HCT116 (cell line): ENCODE results near the gene ADGRD1. TPM values are rescaled to one million over a fixed set of nuclear protein-coding genes. Genes with fewer than 3 reads are reported as not detected.

Source experiments
- ATAC-seq: fragments of 200-7000 bp; cut with Tn5 transposase; 2 replicates; pipeline ENCODE4 v1.9.1; 2020; ENCODE audit warnings: mild to moderate bottlenecking, moderate library complexity
- BruUV-seq: library from RNA; stranded (reverse); fragments of 400-500 nt; replicated peaks from 2 replicates; lab custom pipeline; 2021; lab: Mats Ljungman, UMichigan
- CTCF ChIA-PET: fragments of 300-600 bp; sonication (Branson Sonifier 250); formaldehyde crosslinking; loops from one replicate; lab custom pipeline; 2021; ENCODE audit warnings: antibody characterized with exemption; lab: Charles Lee
- POLR2A ChIA-PET: fragments of 300-600, 350-600 bp; sonication (Branson Sonifier 250); formaldehyde crosslinking; loops from one replicate; lab custom pipeline; 2021; ENCODE audit warnings: antibody characterized with exemption; lab: Charles Lee
- RAD21 ChIA-PET, 2 experiments: fragments of 300-600 bp; sonication (Branson Sonifier 250); formaldehyde crosslinking; loops; one replicate each; lab custom pipeline; 2023; ENCODE audit warnings: low total read pairs in 2 of 2; ENCODE audit not compliant: uncharacterized antibody in 2 of 2, unreplicated experiment in 2 of 2, low non-redundant PET in 1 of 2; lab: Charles Lee
- DNase-seq: peaks from one replicate; pipeline ENCODE4 v3.0.0-alpha.2; 2010; ENCODE audit warnings: low read depth, low spot score
- H2AFZ ChIP-seq: fragments of 200-600 bp; shearing (Covaris generic), sonication (generic); 2 replicates; pipeline ENCODE4 v1.6.1; 2017; ENCODE audit warnings: low read depth, mixed run types, mixed read lengths, antibody characterized with exemption, low read length; ENCODE audit not compliant: poor library complexity, severe bottlenecking
- H3K27ac ChIP-seq: 2 replicates; pipeline ENCODE4 v1.5.1; 2012; ENCODE audit warnings: low read depth, low read length
- H3K27me3 ChIP-seq: fragments of 200-600 bp; sonication (generic); 2 replicates; pipeline ENCODE4 v1.6.1; 2016; ENCODE audit warnings: mixed run types, low read length, mixed read lengths; ENCODE audit not compliant: insufficient read depth
- H3K36me3 ChIP-seq, 2 experiments: fragments of 200-500 bp in 1 of 2; fragments of 200-600 bp in 1 of 2; sonication (Bioruptor generic) in 1 of 2; sonication (generic) in 1 of 2; 2 replicates each; pipeline versions ENCODE4 v1.5.1 to v1.6.1; 2014 to 2016; ENCODE audit warnings: low read length in 2 of 2, inconsistent platforms in 1 of 2, mixed read lengths in 1 of 2, mixed run types in 1 of 2; ENCODE audit not compliant: insufficient read depth in 2 of 2, control insufficient read depth in 1 of 2
- H3K4me1 ChIP-seq, 2 experiments: fragments of 200-600 bp in 1 of 2; sonication (generic) in 1 of 2; 2 replicates each; pipeline versions ENCODE4 v1.5.1 to v1.6.1; 2012 to 2017; ENCODE audit warnings: low read length in 2 of 2, inconsistent platforms in 1 of 2, mild to moderate bottlenecking in 1 of 2, mixed read lengths in 1 of 2, mixed run types in 1 of 2, moderate library complexity in 1 of 2; ENCODE audit not compliant: insufficient read depth in 2 of 2, control insufficient read depth in 1 of 2
- H3K4me2 ChIP-seq: fragments of 200-600 bp; sonication (generic); 2 replicates; pipeline ENCODE4 v1.6.1; 2017; ENCODE audit warnings: mixed run types, low read length, mixed read lengths
- H3K4me3 ChIP-seq, 2 experiments: fragments of 200-600 bp in 1 of 2; sonication (generic) in 1 of 2; replicated peaks in 1 of 2; 2 replicates each; pipeline ENCODE4 v1.5.1; 2011 to 2016; ENCODE audit warnings: low read length in 2 of 2, control low read depth in 1 of 2, low read depth in 1 of 2, mild to moderate bottlenecking in 1 of 2, mixed read lengths in 1 of 2, mixed run types in 1 of 2
- H3K79me2 ChIP-seq: fragments of 200-600 bp; sonication (generic); 2 replicates; pipeline ENCODE4 v1.6.1; 2017; ENCODE audit warnings: mild to moderate bottlenecking, mixed run types, low read length, moderate library complexity, mixed read lengths; ENCODE audit not compliant: insufficient read depth
- H3K9ac ChIP-seq: fragments of 200-600 bp; sonication (generic); 2 replicates; pipeline ENCODE4 v1.6.1; 2016; ENCODE audit warnings: low read length, mixed read lengths
- H3K9me2 ChIP-seq: fragments of 200-600 bp; sonication (generic), shearing (Covaris generic); 2 replicates; pipeline ENCODE4 v1.6.1; 2017; ENCODE audit warnings: mixed run types, mild to moderate bottlenecking, moderate library complexity; ENCODE audit not compliant: insufficient read depth
- H3K9me3 ChIP-seq, 2 experiments: fragments of 200-500 bp in 1 of 2; fragments of 200-600 bp in 1 of 2; sonication (Bioruptor generic) in 1 of 2; sonication (generic) in 1 of 2; 2 replicates each; pipeline ENCODE4 v1.6.1; 2014 to 2017; ENCODE audit warnings: low read length in 2 of 2, mixed read lengths in 2 of 2, inconsistent platforms in 1 of 2, low read depth in 1 of 2, mild to moderate bottlenecking in 1 of 2, mixed run types in 1 of 2, moderate library complexity in 1 of 2; ENCODE audit not compliant: control insufficient read depth in 1 of 2, insufficient read depth in 1 of 2
- H4K20me1 ChIP-seq: fragments of 200-600 bp; sonication (generic), shearing (Covaris generic); 2 replicates; pipeline ENCODE4 v1.6.1; 2017; ENCODE audit warnings: mixed run types, mild to moderate bottlenecking, moderate library complexity; ENCODE audit not compliant: insufficient read depth
- CBX3 ChIP-seq: IDR thresholded peaks from 2 replicates; pipeline ENCODE4 v1.6.1; 2012; ENCODE audit warnings: low read depth
- EGR1 ChIP-seq: IDR thresholded peaks from 2 replicates; pipeline ENCODE4 v1.6.1; 2012; ENCODE audit warnings: low read depth
- EZH2 ChIP-seq: fragments of 200-600 bp; sonication (generic); IDR thresholded peaks from 2 replicates; pipeline ENCODE4 v1.6.1; 2017; ENCODE audit warnings: antibody characterized with exemption, mixed run types
- POLR2AphosphoS5 ChIP-seq: IDR thresholded peaks from 2 replicates; pipeline ENCODE4 v1.6.1; 2011; ENCODE audit warnings: mild to moderate bottlenecking, low read depth, low read length, moderate library complexity
- RAD21 ChIP-seq: IDR thresholded peaks from 2 replicates; pipeline ENCODE4 v1.6.1; 2012; ENCODE audit warnings: low read depth, mild to moderate bottlenecking
- ZFX ChIP-seq: fragments of 450-650 bp; IDR thresholded peaks from 2 replicates; pipeline ENCODE4 v1.6.1; 2017
- intact Hi-C: fragments of 100-400 bp; cut with micrococcal nuclease; formaldehyde crosslinking; loops from 2 replicates; pipeline ENCODE4 v1.10.0; 2022
- total RNA-seq: library from RNA; stranded (reverse); gene quantifications from one replicate; pipeline ENCODE4 v1.2.1, GENCODE V29; 2021; ENCODE audit not compliant: unreplicated experiment
- TF ChIP-seq, protein P1 (sequence below): IDR thresholded peaks from 2 replicates; pipeline ENCODE4 v1.6.1; 2012
- TF ChIP-seq, protein P2 (sequence below), 3 experiments: fragments of 200-600 bp in 1 of 3; sonication (generic) in 1 of 3; IDR thresholded peaks in 2 of 3; conservative IDR thresholded peaks in 1 of 3; 2 replicates each; pipeline ENCODE4 v1.5.1; 2012 to 2017; ENCODE audit warnings: low read depth in 2 of 3, low read length in 2 of 3, antibody characterized with exemption in 1 of 3, borderline replicate concordance in 1 of 3, control low read depth in 1 of 3, mild to moderate bottlenecking in 1 of 3, mixed read lengths in 1 of 3, mixed run types in 1 of 3, moderate library complexity in 1 of 3; ENCODE audit not compliant: insufficient read depth in 1 of 3
- TF ChIP-seq, protein P3 (sequence below): IDR thresholded peaks from 2 replicates; pipeline ENCODE4 v1.6.1; 2011; ENCODE audit warnings: mild to moderate bottlenecking, low read length, moderate library complexity; ENCODE audit not compliant: insufficient replicate concordance; ENCODE audit errors: extremely low read depth

The ADGRD1 gene
- total RNA-seq, 1 experiment from 2014 or later: 0.44 TPM

GRCh38 chr12:131126662-131127173 is 173.0 kb downstream of the ADGRD1 start:
- CTCF ChIA-PET: no interaction called here

More at GRCh38 chr12:131126662-131127173, 173.0 kb downstream of the ADGRD1 start:
- ChIA-PET POLR2A (no interaction called here), RAD21 (no interaction called here)
- no peak overlapping the region for H2AFZ ChIP-seq
- H3K4me1 ChIP-seq: peaks cover under 1 to 10% of the 10 kb centered on the region in 2 experiments; a peak in 3 of 4 replicates
- H3K4me3 ChIP-seq: no peak overlapping the region
- no peaks in the 10 kb centered on the region for H3K36me3 ChIP-seq
- H3K9me3 ChIP-seq: no peaks in the 10 kb centered on the region
- H3K27ac ChIP-seq: no peak overlapping the region
- no peak for DNase-seq
- no peak for ATAC-seq
- TF ChIP-seq EZH2: no peak
- no peak for TF ChIP-seq RAD21
- no peak for TF ChIP-seq ZFX
- TF ChIP-seq, protein P1, sequence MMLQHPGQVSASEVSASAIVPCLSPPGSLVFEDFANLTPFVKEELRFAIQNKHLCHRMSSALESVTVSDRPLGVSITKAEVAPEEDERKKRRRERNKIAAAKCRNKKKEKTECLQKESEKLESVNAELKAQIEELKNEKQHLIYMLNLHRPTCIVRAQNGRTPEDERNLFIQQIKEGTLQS: no peak
- no peak for TF ChIP-seq CBX3
- no peak for TF ChIP-seq EGR1
- no peak for TF ChIP-seq POLR2AphosphoS5
- TF ChIP-seq, protein P2, sequence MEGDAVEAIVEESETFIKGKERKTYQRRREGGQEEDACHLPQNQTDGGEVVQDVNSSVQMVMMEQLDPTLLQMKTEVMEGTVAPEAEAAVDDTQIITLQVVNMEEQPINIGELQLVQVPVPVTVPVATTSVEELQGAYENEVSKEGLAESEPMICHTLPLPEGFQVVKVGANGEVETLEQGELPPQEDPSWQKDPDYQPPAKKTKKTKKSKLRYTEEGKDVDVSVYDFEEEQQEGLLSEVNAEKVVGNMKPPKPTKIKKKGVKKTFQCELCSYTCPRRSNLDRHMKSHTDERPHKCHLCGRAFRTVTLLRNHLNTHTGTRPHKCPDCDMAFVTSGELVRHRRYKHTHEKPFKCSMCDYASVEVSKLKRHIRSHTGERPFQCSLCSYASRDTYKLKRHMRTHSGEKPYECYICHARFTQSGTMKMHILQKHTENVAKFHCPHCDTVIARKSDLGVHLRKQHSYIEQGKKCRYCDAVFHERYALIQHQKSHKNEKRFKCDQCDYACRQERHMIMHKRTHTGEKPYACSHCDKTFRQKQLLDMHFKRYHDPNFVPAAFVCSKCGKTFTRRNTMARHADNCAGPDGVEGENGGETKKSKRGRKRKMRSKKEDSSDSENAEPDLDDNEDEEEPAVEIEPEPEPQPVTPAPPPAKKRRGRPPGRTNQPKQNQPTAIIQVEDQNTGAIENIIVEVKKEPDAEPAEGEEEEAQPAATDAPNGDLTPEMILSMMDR (IDR thresholded peaks at IDR 0.05 in 2 of 3, conservative IDR thresholded peaks at IDR 0.05 in 1 of 3; ENCODE audit: borderline replicate concordance in 1 of 3, insufficient read depth in 1 of 3, low read depth in 2 of 3, low read length in 2 of 3): no peak
- TF ChIP-seq, protein P3, sequence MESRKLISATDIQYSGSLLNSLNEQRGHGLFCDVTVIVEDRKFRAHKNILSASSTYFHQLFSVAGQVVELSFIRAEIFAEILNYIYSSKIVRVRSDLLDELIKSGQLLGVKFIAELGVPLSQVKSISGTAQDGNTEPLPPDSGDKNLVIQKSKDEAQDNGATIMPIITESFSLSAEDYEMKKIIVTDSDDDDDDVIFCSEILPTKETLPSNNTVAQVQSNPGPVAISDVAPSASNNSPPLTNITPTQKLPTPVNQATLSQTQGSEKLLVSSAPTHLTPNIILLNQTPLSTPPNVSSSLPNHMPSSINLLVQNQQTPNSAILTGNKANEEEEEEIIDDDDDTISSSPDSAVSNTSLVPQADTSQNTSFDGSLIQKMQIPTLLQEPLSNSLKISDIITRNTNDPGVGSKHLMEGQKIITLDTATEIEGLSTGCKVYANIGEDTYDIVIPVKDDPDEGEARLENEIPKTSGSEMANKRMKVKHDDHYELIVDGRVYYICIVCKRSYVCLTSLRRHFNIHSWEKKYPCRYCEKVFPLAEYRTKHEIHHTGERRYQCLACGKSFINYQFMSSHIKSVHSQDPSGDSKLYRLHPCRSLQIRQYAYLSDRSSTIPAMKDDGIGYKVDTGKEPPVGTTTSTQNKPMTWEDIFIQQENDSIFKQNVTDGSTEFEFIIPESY: no peak
- H3K9ac ChIP-seq: no peak overlapping the region
- H4K20me1 ChIP-seq: no peaks in the 10 kb centered on the region
- H3K79me2 ChIP-seq: no peaks in the 10 kb centered on the region
- no peaks in the 10 kb centered on the region for H3K27me3 ChIP-seq
- H3K9me2 ChIP-seq: no peaks in the 10 kb centered on the region
- H3K4me2 ChIP-seq: no peak overlapping the region
- BruUV-seq: no TSS peak
- intact Hi-C loops: no loop called here
